Breast epithelium (tissue), 4 donors: ENCODE measurements around the gene SETD7. TPM values are rescaled to one million over a fixed set of nuclear protein-coding genes. Genes with fewer than 3 reads are reported as not detected.

Source experiments
- DNase-seq, 2 donors: peaks; one replicate each; pipeline ENCODE4 v3.0.0-alpha.2; 2019; ENCODE audit warnings: low spot score in 2 of 2
- H3K27ac ChIP-seq, 2 donors: fragments of 200-600 bp; sonication (generic) in 1 of 2; one replicate each; pipeline ENCODE4 v1.5.1; 2016 to 2019; ENCODE audit warnings: mild to moderate bottlenecking in 1 of 2
- H3K27me3 ChIP-seq, 2 donors: fragments of 200-600 bp; sonication (generic) in 1 of 2; one replicate each; pipeline versions ENCODE4 v1.5.1 to v1.6.0; 2017 to 2019; ENCODE audit warnings: control low read depth in 1 of 2, mild to moderate bottlenecking in 1 of 2
- H3K36me3 ChIP-seq: fragments of 200-600 bp; one replicate; pipeline ENCODE4 v1.5.1; 2019
- H3K4me1 ChIP-seq, 2 donors: fragments of 200-600 bp; sonication (generic); one replicate each; pipeline ENCODE4 v1.5.1; 2016 to 2019; ENCODE audit warnings: control low read depth in 1 of 2
- H3K4me3 ChIP-seq, 3 donors: fragments of 200-600 bp; sonication (generic); 1 replicate in 2 of 3; 2 replicates in 1 of 3; pipeline ENCODE4 v1.5.1; 2016 to 2019; ENCODE audit warnings: mild to moderate bottlenecking in 3 of 3, moderate library complexity in 2 of 3
- H3K9me3 ChIP-seq, 2 donors: fragments of 200-600 bp; sonication (generic) in 1 of 2; one replicate each; pipeline ENCODE4 v1.5.1; 2016 to 2019; ENCODE audit warnings: control low read depth in 1 of 2
- POLR2A ChIP-seq: fragments of 450-650 bp; IDR thresholded peaks from one replicate; pipeline ENCODE4 v1.6.1; 2016; ENCODE audit warnings: antibody characterized with exemption, mild to moderate bottlenecking, moderate library complexity
- POLR2AphosphoS5 ChIP-seq, 3 donors: sonication (generic); formaldehyde crosslinking; IDR thresholded peaks; one replicate each; pipeline ENCODE4 v1.6.1; 2017; ENCODE audit warnings: antibody characterized with exemption in 3 of 3
- intact Hi-C: fragments of 100-400 bp; cut with DNase I; formaldehyde crosslinking; loops from one replicate; pipeline ENCODE4 v1.15.1; 2023; ENCODE audit warnings: low total_unique reads
- total RNA-seq, 3 donors: library from RNA; depleted of rRNA; stranded (reverse); fragments of >200 nt; gene quantifications; one replicate each; pipeline ENCODE4 v1.1.0, GENCODE V29; 2016
- TF ChIP-seq, protein P1 (sequence below), 3 donors: fragments of 450-650 bp; IDR thresholded peaks; one replicate each; pipeline ENCODE4 v1.5.1; 2016 to 2017; ENCODE audit warnings: antibody characterized with exemption in 3 of 3, mild to moderate bottlenecking in 3 of 3, moderate library complexity in 3 of 3

Gene SETD7
- total RNA-seq, 3 donors from 2014 or later = 54.9 to 100 (median 63.6) TPM

DNA sequence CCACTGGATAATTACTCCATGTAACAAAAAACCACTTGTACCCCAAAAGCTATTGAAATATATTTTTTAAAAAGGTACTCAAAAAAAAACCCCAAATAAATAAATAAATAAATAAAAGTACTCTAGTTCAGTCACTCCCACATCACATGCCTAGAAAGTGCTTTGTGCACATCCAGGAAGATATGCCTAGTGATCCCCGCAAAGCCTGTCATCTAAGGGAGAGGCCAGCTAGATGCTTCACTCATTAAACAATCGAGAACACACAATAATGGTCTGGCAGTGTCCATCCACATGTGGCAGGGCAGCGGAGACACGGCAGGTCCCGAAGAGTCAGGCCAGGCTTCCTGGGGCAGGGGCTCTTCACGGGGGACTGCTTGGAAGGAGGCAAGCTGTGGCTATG lies 54.5 kb downstream of the SETD7 start:
- no peak overlapping the region for H3K4me3 ChIP-seq
- no peaks in the 10 kb centered on the region for H3K9me3 ChIP-seq
- H3K27me3 ChIP-seq = no peaks in the 10 kb centered on the region
- TF ChIP-seq POLR2AphosphoS5 (IDR thresholded peaks at IDR 0.05) (no peak), POLR2A (no peak)
- TF ChIP-seq, protein P1, sequence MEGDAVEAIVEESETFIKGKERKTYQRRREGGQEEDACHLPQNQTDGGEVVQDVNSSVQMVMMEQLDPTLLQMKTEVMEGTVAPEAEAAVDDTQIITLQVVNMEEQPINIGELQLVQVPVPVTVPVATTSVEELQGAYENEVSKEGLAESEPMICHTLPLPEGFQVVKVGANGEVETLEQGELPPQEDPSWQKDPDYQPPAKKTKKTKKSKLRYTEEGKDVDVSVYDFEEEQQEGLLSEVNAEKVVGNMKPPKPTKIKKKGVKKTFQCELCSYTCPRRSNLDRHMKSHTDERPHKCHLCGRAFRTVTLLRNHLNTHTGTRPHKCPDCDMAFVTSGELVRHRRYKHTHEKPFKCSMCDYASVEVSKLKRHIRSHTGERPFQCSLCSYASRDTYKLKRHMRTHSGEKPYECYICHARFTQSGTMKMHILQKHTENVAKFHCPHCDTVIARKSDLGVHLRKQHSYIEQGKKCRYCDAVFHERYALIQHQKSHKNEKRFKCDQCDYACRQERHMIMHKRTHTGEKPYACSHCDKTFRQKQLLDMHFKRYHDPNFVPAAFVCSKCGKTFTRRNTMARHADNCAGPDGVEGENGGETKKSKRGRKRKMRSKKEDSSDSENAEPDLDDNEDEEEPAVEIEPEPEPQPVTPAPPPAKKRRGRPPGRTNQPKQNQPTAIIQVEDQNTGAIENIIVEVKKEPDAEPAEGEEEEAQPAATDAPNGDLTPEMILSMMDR (IDR thresholded peaks at IDR 0.05) = no peak
- intact Hi-C loops = no loop called here
- H3K4me1 ChIP-seq = no peaks in the 10 kb centered on the region
- DNase-seq = no peak
- H3K36me3 ChIP-seq = no peaks in the 10 kb centered on the region
- H3K27ac ChIP-seq = no peak overlapping the region

DNA sequence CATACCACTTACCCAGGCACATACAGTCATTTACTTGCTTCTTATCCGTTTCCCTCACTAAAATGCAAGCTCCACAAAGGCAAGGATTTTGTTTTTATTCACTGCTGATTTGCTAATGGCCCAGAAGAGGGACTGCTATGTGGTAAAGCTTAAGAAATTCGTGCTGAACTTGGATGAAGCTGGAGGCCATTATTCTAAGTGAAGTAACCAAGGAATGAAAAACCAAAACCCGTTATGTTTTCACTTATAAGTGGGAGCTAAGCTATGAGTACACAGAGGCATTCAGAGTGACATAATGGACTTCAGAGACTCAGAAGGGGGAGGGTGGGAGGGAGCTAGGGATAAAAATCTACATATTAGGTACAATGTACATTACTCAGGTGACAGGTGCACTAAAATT lies 54.9 kb downstream of the SETD7 start:
- peak overlapping the region in 1 of 2 donors; percentile 58 for H3K27ac ChIP-seq

GRCh38 chr4:139499186-139499585 lies 56.8 kb downstream of the SETD7 start:
- Histone ChIP-seq H3K27ac (no peak overlapping the region), H3K4me1 (no peaks in the 10 kb centered on the region), H3K27me3 (no peaks in the 10 kb centered on the region), H3K9me3 (no peaks in the 10 kb centered on the region), H3K4me3 (no peak overlapping the region), H3K36me3 (no peaks in the 10 kb centered on the region)
- intact Hi-C loops = loop anchor here (10.0 kb wide), 1 partner anchor 136 kb away; no protein-coding TSS in a partner anchor
- DNase-seq = no peak
- TF ChIP-seq POLR2A (no peak), POLR2AphosphoS5 (IDR thresholded peaks at IDR 0.05) (no peak)
- TF ChIP-seq, protein P1 (IDR thresholded peaks at IDR 0.05) = no peak

More for the DNA sequence above, 54.9 kb downstream of the SETD7 start:
- H3K27me3 ChIP-seq = no peaks in the 10 kb centered on the region
- intact Hi-C loops = no loop called here
- no peak for DNase-seq
- H3K9me3 ChIP-seq = no peaks in the 10 kb centered on the region
- TF ChIP-seq, protein P1 (IDR thresholded peaks at IDR 0.05) = no peak
- TF ChIP-seq POLR2A (no peak), POLR2AphosphoS5 (IDR thresholded peaks at IDR 0.05) (no peak)
- no peak overlapping the region for H3K4me3 ChIP-seq
- no peaks in the 10 kb centered on the region for H3K4me1 ChIP-seq
- H3K36me3 ChIP-seq = no peaks in the 10 kb centered on the region

DNA sequence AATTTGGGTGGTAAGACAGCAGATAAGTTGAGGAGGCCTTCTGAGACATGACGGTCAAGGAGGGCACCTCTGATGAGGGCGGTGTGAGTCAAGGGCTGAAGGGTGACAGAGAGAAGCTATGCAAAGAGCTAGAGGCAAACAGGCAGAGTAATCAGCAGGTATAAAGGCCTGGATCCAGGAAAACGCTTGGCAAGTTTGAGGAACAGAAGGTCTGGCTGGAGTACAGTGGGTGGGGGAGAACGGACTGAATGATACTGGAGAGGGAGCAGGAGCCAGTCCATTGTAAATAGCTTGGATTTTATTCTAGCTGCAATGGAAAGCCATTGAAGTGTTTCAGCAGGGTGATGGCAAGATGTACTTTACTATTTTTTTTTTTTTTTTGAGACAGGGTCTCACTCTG lies 62.8 kb downstream of the SETD7 start:
- H3K9me3 ChIP-seq = no peaks in the 10 kb centered on the region
- no peak overlapping the region for H3K4me3 ChIP-seq
- intact Hi-C loops = loop anchor here (10.0 kb wide), 1 partner anchor 142 kb away; no protein-coding TSS in a partner anchor
- TF ChIP-seq, protein P1 (IDR thresholded peaks at IDR 0.05) = no peak
- H3K27me3 ChIP-seq = no peaks in the 10 kb centered on the region
- H3K36me3 ChIP-seq = no peaks in the 10 kb centered on the region
- no peak overlapping the region for H3K27ac ChIP-seq
- H3K4me1 ChIP-seq = no peaks in the 10 kb centered on the region
- no peak for DNase-seq

DNA sequence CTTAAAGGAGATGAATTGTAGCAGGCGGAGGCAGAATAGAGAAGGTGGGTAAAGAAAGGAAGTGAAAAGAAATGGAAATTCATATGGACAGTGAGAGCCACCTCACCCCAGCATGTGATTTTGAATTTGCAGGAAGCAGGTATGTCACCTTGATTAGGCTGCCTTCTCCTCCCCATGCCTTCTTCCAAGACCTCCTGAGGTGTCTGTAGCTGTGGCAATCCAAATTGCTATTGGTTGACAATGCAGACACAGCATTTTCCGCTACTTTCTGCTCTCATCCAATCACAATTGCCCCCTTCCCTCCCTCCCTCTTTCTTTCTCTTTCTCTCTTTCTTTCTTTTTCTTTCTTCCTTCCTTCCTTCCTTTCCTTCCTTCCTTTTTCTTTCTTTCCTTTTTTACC lies 63.6 kb downstream of the SETD7 start:
- TF ChIP-seq, protein P1 (IDR thresholded peaks at IDR 0.05) = no peak
- TF ChIP-seq POLR2AphosphoS5 (IDR thresholded peaks at IDR 0.05) (no peak), POLR2A (no peak)
- no peaks in the 10 kb centered on the region for H3K27me3 ChIP-seq
- intact Hi-C loops = loop anchor here (10.0 kb wide), 1 partner anchor 142 kb away; no protein-coding TSS in a partner anchor
- no peaks in the 10 kb centered on the region for H3K9me3 ChIP-seq
- no peaks in the 10 kb centered on the region for H3K4me1 ChIP-seq
- no peak for DNase-seq
- H3K27ac ChIP-seq = no peak overlapping the region
- no peak overlapping the region for H3K4me3 ChIP-seq
- no peaks in the 10 kb centered on the region for H3K36me3 ChIP-seq
